Activated CD4-positive, alpha-beta memory T cell treated with anti-CD3 and anti-CD28 coated beads, Interleukin-2, amount 10 ng/mL, durations not matched to agents 7 days and 5 days (primary cell): ENCODE measurements around the gene TBL1XR1. TPM values are rescaled to one million over a fixed set of nuclear protein-coding genes. Genes with fewer than 3 reads are reported as not detected.

Source experiments
- CTCF ChIA-PET: fragments of 350-600 bp; sonication (Branson Sonifier 250); formaldehyde crosslinking; loops from one replicate; lab custom pipeline; 2021; ENCODE audit warnings: antibody characterized with exemption, inconsistent platforms; lab: Charles Lee
- POLR2A ChIA-PET: fragments of 350-600 bp; sonication (Branson Sonifier 250); formaldehyde crosslinking; loops from one replicate; lab custom pipeline; 2021; ENCODE audit warnings: antibody characterized with exemption; lab: Charles Lee
- DNase-seq: peaks from one replicate; pipeline ENCODE4 v3.0.0-alpha.2; 2020
- H3K27ac Mint-ChIP-seq: one replicate; pipeline ENCODE4 v1.8.0; 2021; ENCODE audit warnings: mild to moderate bottlenecking, mixed read lengths
- H3K27me3 Mint-ChIP-seq: one replicate; pipeline ENCODE4 v1.8.0; 2021; ENCODE audit warnings: mixed read lengths
- H3K36me3 Mint-ChIP-seq: one replicate; pipeline ENCODE4 v1.8.0; 2021; ENCODE audit warnings: low read depth, mixed read lengths
- H3K4me1 Mint-ChIP-seq: one replicate; pipeline ENCODE4 v1.8.0; 2021; ENCODE audit warnings: mixed read lengths
- H3K4me3 Mint-ChIP-seq: one replicate; pipeline ENCODE4 v1.8.0; 2021; ENCODE audit warnings: mild to moderate bottlenecking, mixed read lengths
- H3K9me3 Mint-ChIP-seq: one replicate; pipeline ENCODE4 v1.8.0; 2021; ENCODE audit warnings: mixed read lengths
- total RNA-seq, 2 experiments: library from RNA; stranded (reverse); gene quantifications; one replicate each; pipeline ENCODE4 v1.2.3, GENCODE V29; 2021

Gene TBL1XR1
- total RNA-seq, 2 experiments from 2014 or later, result 178 to 187 TPM

DNA sequence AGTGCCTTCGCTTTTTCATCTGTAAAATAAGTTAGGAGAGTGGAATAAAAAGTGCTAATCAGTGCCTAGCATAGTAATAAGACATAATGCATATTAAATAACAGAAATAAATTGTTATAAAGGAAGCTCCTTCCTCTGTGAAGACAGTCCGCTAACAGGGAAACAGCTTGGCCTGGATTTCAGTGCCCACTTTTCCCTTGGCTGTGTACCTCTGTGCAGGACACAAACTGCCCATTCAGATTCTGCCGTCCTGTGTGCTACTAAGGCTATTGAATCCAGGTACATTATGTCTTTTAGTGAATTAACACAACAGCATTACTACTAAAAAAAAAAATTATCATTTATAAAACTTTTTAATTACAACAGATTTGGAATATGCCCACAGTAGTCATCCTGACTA, 90.7 kb downstream of the TBL1XR1 start:
- peaks cover 3% of the 10 kb centered on the region for H3K9me3 Mint-ChIP-seq
- H3K4me3 Mint-ChIP-seq, result no peak overlapping the region
- no peaks in the 10 kb centered on the region for H3K27me3 Mint-ChIP-seq
- peaks cover 36% of the 10 kb centered on the region for H3K4me1 Mint-ChIP-seq
- POLR2A ChIA-PET, result interaction anchor here (1.4 kb wide), 1 partner anchor 11 kb away, joined by 4 read pairs; no protein-coding TSS in a partner anchor
- peaks cover 10% of the 10 kb centered on the region for H3K36me3 Mint-ChIP-seq
- CTCF ChIA-PET, result no interaction called here
- DNase-seq, result no peak
- no peak overlapping the region for H3K27ac Mint-ChIP-seq

DNA sequence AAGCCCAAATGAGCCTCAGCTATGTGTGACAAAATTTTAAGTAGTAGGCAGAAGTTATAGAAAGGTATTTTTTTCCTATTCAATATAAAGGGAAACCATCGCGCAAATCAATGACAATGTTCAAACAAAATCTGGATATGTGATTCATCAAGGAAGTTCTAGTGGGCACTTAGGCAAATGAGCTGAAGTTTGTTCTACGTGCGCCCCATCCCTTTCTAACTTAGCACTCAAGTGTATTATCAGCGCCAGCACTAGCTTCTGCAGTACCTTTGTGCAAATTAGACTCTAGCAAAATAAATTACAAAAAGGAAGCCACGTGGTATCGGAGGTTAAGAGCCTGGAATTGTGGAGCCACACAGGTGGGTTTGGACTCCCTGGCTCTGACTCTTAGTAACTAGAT, 91.1 kb downstream of the TBL1XR1 start:
- ChIA-PET CTCF (no interaction called here), POLR2A (interaction anchor here (1.4 kb wide), 1 partner anchor 11 kb away, joined by 4 read pairs; no protein-coding TSS in a partner anchor)
- no peak overlapping the region for H3K27ac Mint-ChIP-seq
- no peak overlapping the region for H3K4me3 Mint-ChIP-seq
- peaks cover 10% of the 10 kb centered on the region for H3K36me3 Mint-ChIP-seq
- DNase-seq, result no peak
- peaks cover 32% of the 10 kb centered on the region for H3K4me1 Mint-ChIP-seq
- H3K27me3 Mint-ChIP-seq, result no peaks in the 10 kb centered on the region
- peaks cover 3% of the 10 kb centered on the region for H3K9me3 Mint-ChIP-seq

GRCh38 chr3:177105623-177106022, 91.7 kb downstream of the TBL1XR1 start:
- peaks cover 28% of the 10 kb centered on the region for H3K4me1 Mint-ChIP-seq
- H3K27ac Mint-ChIP-seq, result no peak overlapping the region

GRCh38 chr3:177104299-177104992, 92.8 kb downstream of the TBL1XR1 start:
- CTCF ChIA-PET, result no interaction called here
- peaks cover 16% of the 10 kb centered on the region for H3K4me1 Mint-ChIP-seq

More at GRCh38 chr3:177105623-177106022, 91.7 kb downstream of the TBL1XR1 start:
- no peak for DNase-seq
- Mint-ChIP-seq H3K27me3 (no peaks in the 10 kb centered on the region), H3K4me3 (no peak overlapping the region), H3K36me3 (peaks cover 10% of the 10 kb centered on the region), H3K9me3 (peaks cover 3% of the 10 kb centered on the region)
- POLR2A ChIA-PET, result interaction anchor here (1.4 kb wide), 1 partner anchor 12 kb away, joined by 4 read pairs; no protein-coding TSS in a partner anchor
- CTCF ChIA-PET, result no interaction called here

GRCh38 chr3:177102553-177102952, 94.7 kb downstream of the TBL1XR1 start:
- H3K27me3 Mint-ChIP-seq, result no peaks in the 10 kb centered on the region
- POLR2A ChIA-PET, result no interaction called here
- H3K27ac Mint-ChIP-seq, result no peak overlapping the region
- CTCF ChIA-PET, result no interaction called here
- H3K4me1 Mint-ChIP-seq, result peaks cover 10% of the 10 kb centered on the region
- peaks cover 3% of the 10 kb centered on the region for H3K9me3 Mint-ChIP-seq
- H3K36me3 Mint-ChIP-seq, result peaks cover 16% of the 10 kb centered on the region
- DNase-seq, result no peak
- H3K4me3 Mint-ChIP-seq, result no peak overlapping the region

More at GRCh38 chr3:177104299-177104992, 92.8 kb downstream of the TBL1XR1 start:
- no peak for DNase-seq
- no peaks in the 10 kb centered on the region for H3K27me3 Mint-ChIP-seq
- H3K36me3 Mint-ChIP-seq, result peaks cover 10% of the 10 kb centered on the region
- H3K9me3 Mint-ChIP-seq, result peaks cover 3% of the 10 kb centered on the region
- H3K27ac Mint-ChIP-seq, result no peak overlapping the region
- POLR2A ChIA-PET, result no interaction called here
- no peak overlapping the region for H3K4me3 Mint-ChIP-seq

DNA sequence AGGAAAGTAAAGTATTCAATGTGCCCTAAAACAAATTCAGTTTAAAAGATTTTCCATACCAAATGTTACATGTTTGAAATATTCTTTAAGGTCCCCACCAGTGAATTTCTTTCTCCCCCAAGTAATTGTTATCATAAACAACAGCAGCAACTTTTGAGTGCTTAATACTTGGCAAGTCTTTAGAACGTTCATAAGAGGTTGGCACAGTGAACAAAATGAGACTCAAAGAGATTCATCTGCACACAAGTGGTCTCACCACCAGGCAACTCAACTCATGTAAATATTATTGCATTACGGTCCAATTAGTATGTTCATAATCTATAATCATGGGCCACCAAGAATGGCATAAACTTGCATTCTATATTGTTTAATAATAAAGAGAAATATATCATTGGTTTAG, 98.7 kb downstream of the TBL1XR1 start:
- H3K27me3 Mint-ChIP-seq, result no peaks in the 10 kb centered on the region
- ChIA-PET POLR2A (no interaction called here), CTCF (no interaction called here)
- peaks cover 42% of the 10 kb centered on the region for H3K36me3 Mint-ChIP-seq
- no peak overlapping the region for H3K27ac Mint-ChIP-seq
- no peak overlapping the region for H3K4me3 Mint-ChIP-seq
- DNase-seq, result no peak
- peaks cover 21% of the 10 kb centered on the region for H3K9me3 Mint-ChIP-seq
- H3K4me1 Mint-ChIP-seq, result peaks cover 3% of the 10 kb centered on the region

DNA sequence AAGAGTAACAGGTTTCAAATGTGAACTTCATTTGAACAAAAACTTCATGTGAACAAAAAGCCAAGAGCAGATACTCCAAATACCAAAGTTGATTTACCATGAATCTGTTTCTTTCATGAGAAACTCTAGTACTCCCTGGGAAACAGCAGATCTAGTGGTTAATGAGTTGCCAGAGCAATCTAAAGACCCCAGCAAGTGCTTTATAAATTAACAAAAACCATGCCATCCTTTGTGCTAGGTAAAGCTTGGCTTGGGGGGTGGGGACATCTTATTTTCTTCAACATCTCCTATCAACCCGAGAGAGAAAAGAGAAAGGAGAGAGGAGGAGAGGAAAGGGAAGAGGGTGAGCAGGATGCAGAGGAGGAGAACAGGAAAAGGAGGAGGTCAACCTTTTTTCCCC, 100.7 kb downstream of the TBL1XR1 start:
- H3K36me3 Mint-ChIP-seq, result peaks cover 52% of the 10 kb centered on the region
- DNase-seq, result no peak
- no peak overlapping the region for H3K27ac Mint-ChIP-seq
- CTCF ChIA-PET, result no interaction called here
- H3K4me3 Mint-ChIP-seq, result no peak overlapping the region
- H3K9me3 Mint-ChIP-seq, result peaks cover 28% of the 10 kb centered on the region
- POLR2A ChIA-PET, result no interaction called here
- H3K4me1 Mint-ChIP-seq, result peaks cover 4% of the 10 kb centered on the region
- H3K27me3 Mint-ChIP-seq, result no peaks in the 10 kb centered on the region

GRCh38 chr3:177093966-177094365, 103.3 kb downstream of the TBL1XR1 start:
- H3K27ac Mint-ChIP-seq, result no peak overlapping the region
- H3K27me3 Mint-ChIP-seq, result no peaks in the 10 kb centered on the region
- CTCF ChIA-PET, result no interaction called here
- H3K4me3 Mint-ChIP-seq, result no peak overlapping the region
- no peak for DNase-seq
- H3K9me3 Mint-ChIP-seq, result peaks cover 31% of the 10 kb centered on the region
- H3K4me1 Mint-ChIP-seq, result peaks cover 13% of the 10 kb centered on the region
- POLR2A ChIA-PET, result no interaction called here
- peaks cover 73% of the 10 kb centered on the region for H3K36me3 Mint-ChIP-seq

DNA sequence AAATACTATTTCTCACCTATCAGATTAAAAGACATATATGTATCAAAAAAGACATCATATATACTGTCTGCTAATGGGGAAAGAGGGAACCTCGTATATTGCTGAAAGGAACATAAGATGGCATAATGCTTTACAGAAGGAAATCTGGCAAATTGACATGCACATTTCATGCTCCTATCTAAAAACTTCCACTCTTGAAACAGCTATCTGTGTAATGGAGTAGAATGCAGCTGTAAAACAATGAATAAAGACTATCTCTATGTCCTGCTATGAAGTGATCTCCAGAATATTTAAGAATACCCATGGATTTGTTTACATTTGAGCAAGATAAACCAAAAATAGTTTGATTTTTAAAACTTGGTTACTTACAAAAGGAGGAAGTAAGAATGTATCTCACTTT, 107.4 kb downstream of the TBL1XR1 start:
- Mint-ChIP-seq H3K27me3 (no peaks in the 10 kb centered on the region), H3K27ac (no peak overlapping the region), H3K4me3 (no peak overlapping the region), H3K36me3 (peaks cover 67% of the 10 kb centered on the region), H3K9me3 (peaks cover 26% of the 10 kb centered on the region), H3K4me1 (peaks cover 20% of the 10 kb centered on the region)
- DNase-seq, result no peak
- ChIA-PET POLR2A (no interaction called here), CTCF (no interaction called here)

- DNase-seq, result no peak
- peaks cover 68% of the 10 kb centered on the region for H3K36me3 Mint-ChIP-seq
- POLR2A ChIA-PET, result no interaction called here
- no peak overlapping the region for H3K4me3 Mint-ChIP-seq
- no peak overlapping the region for H3K27ac Mint-ChIP-seq
- peaks cover 21% of the 10 kb centered on the region for H3K9me3 Mint-ChIP-seq
- no peaks in the 10 kb centered on the region for H3K27me3 Mint-ChIP-seq
- CTCF ChIA-PET, result no interaction called here
- H3K4me1 Mint-ChIP-seq, result peaks cover 24% of the 10 kb centered on the region
Measured at GRCh38 chr3:177089110-177089509, 108.2 kb downstream of the TBL1XR1 start.

GRCh38 chr3:177085794-177086193, 111.5 kb downstream of the TBL1XR1 start:
- Mint-ChIP-seq H3K36me3 (peaks cover 47% of the 10 kb centered on the region), H3K4me1 (peaks cover 18% of the 10 kb centered on the region), H3K27me3 (no peaks in the 10 kb centered on the region), H3K9me3 (peaks cover 2% of the 10 kb centered on the region), H3K27ac (no peak overlapping the region), H3K4me3 (no peak overlapping the region)
- CTCF ChIA-PET, result no interaction called here
- DNase-seq, result no peak
- POLR2A ChIA-PET, result no interaction called here

DNA sequence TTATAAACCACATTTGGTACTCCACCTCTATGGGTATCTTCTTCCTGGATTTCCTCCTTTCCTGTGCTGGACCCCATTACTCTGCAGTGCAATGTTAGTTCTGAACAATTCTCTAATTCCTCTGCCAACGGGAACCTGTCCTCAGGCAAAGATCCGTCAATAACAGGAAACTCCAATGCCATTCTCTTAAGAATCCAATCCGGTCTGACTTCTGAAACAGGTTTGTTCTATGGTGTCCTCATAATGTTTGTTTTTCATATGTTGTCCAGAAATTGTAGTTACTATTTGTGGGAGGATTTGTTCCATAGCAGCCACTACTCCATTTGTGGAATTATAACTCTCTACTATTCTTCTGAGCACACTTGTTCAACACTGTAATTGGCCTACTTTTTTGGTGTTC, 112.7 kb downstream of the TBL1XR1 start:
- CTCF ChIA-PET, result no interaction called here

GRCh38 chr3:177080122-177080521, 117.2 kb downstream of the TBL1XR1 start:
- no peak overlapping the region for H3K4me3 Mint-ChIP-seq
- no peak overlapping the region for H3K27ac Mint-ChIP-seq
- CTCF ChIA-PET, result no interaction called here
- H3K9me3 Mint-ChIP-seq, result peaks cover 2% of the 10 kb centered on the region
- H3K27me3 Mint-ChIP-seq, result no peaks in the 10 kb centered on the region
- POLR2A ChIA-PET, result no interaction called here
- DNase-seq, result no peak
- peaks cover 43% of the 10 kb centered on the region for H3K36me3 Mint-ChIP-seq
- peaks cover 6% of the 10 kb centered on the region for H3K4me1 Mint-ChIP-seq

More for the DNA sequence above, 112.7 kb downstream of the TBL1XR1 start:
- POLR2A ChIA-PET, result no interaction called here
- Mint-ChIP-seq H3K9me3 (peaks cover 2% of the 10 kb centered on the region), H3K4me3 (no peak overlapping the region), H3K36me3 (peaks cover 41% of the 10 kb centered on the region), H3K27ac (no peak overlapping the region), H3K27me3 (no peaks in the 10 kb centered on the region), H3K4me1 (peaks cover 14% of the 10 kb centered on the region)
- DNase-seq, result no peak

GRCh38 chr3:177079684-177080083, 117.6 kb downstream of the TBL1XR1 start:
- ChIA-PET CTCF (interaction anchor here (0.6 kb wide), 1 partner anchor 131 kb away, joined by 3 read pairs; no protein-coding TSS in a partner anchor), POLR2A (no interaction called here)
- no peak for DNase-seq
- peaks cover 44% of the 10 kb centered on the region for H3K36me3 Mint-ChIP-seq
- no peaks in the 10 kb centered on the region for H3K27me3 Mint-ChIP-seq
- H3K9me3 Mint-ChIP-seq, result peaks cover 2% of the 10 kb centered on the region
- no peak overlapping the region for H3K27ac Mint-ChIP-seq
- no peak overlapping the region for H3K4me3 Mint-ChIP-seq
- peaks cover 3% of the 10 kb centered on the region for H3K4me1 Mint-ChIP-seq
